Measurements from ENCODE around the gene ZDHHC16.

The ZDHHC16 gene

DNA sequence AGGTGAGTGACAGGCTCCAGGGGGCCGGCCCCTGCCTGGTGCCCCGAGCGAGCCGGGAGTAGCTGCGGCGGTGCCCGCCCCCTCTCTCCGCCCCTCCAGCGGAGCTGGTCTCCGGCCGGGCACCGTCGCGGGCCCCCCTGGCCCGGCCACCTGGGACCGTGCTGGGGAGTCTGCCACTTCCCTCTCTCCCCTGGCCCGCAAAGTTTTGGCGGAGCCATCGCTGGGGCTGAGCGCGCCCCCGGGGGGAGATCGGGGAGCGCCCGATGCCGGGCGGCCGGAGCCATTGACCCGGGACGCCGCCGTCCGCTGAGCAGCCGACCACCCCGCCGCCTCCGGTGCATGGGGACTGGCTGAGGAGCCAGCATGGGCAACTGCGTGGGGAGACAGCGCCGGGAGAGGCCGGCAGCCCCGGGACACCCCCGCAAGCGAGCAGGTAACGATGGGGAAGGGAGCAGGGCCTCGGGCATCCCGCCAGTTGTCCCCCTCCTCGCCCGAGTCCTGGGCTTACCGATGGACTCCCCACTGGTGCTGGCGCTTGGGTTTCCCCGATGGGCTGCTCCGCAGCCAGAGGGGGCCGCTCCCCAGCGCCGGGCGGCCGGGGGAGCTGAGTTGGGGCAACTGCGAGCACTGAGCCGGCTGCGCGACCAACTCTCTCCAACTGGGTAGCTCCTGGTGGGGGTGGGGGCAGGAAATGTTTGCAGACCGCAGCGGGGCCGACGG is 53.0 kb downstream of the ZDHHC16 start, which contains the start of gene UBTD1 (continued):
- TF ChIP-seq ZNF558 (tag by site-specific recombination; IDR thresholded peaks at IDR 0.05) (no peak), ZFP37 (tag by site-specific recombination; IDR thresholded peaks at IDR 0.05) (peak; percentile 41; the same call in 1 of the 2 replicates), ZNF366 (tag by site-specific recombination; conservative IDR thresholded peaks at IDR 0.05) (no peak), KLF8 (tag by site-specific recombination; IDR thresholded peaks at IDR 0.05) (no peak), ZNF560 (tag by site-specific recombination; IDR thresholded peaks at IDR 0.05; ENCODE audit: borderline replicate concordance) (no peak), ZFP69B (tag by site-specific recombination; IDR thresholded peaks at IDR 0.05) (no peak), ZNF16 (tag by site-specific recombination; IDR thresholded peaks at IDR 0.05; ENCODE audit: low read depth) (no peak), ZNF423 (tag by site-specific recombination; IDR thresholded peaks at IDR 0.05) (peak; percentile 68; the same call in 1 of the 2 replicates), ZNF530 (tag by site-specific recombination; IDR thresholded peaks at IDR 0.05; ENCODE audit: low read depth) (no peak), ZBTB21 (tag by site-specific recombination; IDR thresholded peaks at IDR 0.05) (no peak), ZNF404 (tag by site-specific recombination; IDR thresholded peaks at IDR 0.05) (no peak), OSR2 (tag by site-specific recombination; IDR thresholded peaks at IDR 0.05) (no peak), ZNF175 (tag by site-specific recombination; IDR thresholded peaks at IDR 0.05) (no peak), ZNF19 (tag by site-specific recombination; IDR thresholded peaks at IDR 0.05; ENCODE audit: low read depth) (no peak), ZNF214 (tag by site-specific recombination; IDR thresholded peaks at IDR 0.05; ENCODE audit: borderline replicate concordance) (no peak), ZNF561 (tag by site-specific recombination; IDR thresholded peaks at IDR 0.05; ENCODE audit: borderline replicate concordance) (peak; percentile 68), GLI4 (tag by site-specific recombination; IDR thresholded peaks at IDR 0.05) (no peak), KLF9 (tag by site-specific recombination; IDR thresholded peaks at IDR 0.05; ENCODE audit: low read depth) (peak; percentile 2; the same call in 1 of the 2 replicates), ZNF76 (tag by site-specific recombination; IDR thresholded peaks at IDR 0.05; ENCODE audit: borderline replicate concordance, low read depth) (no peak), BCL11A (tag by site-specific recombination; IDR thresholded peaks at IDR 0.05; ENCODE audit: low read depth) (no peak), HOXA7 (CRISPR knock-in tag; IDR thresholded peaks at IDR 0.05; ENCODE audit: borderline replicate concordance) (no peak), OVOL3 (tag by site-specific recombination; IDR thresholded peaks at IDR 0.05) (no peak), SCRT2 (tag by site-specific recombination; IDR thresholded peaks at IDR 0.05) (no peak), ZNF658 (tag by site-specific recombination; IDR thresholded peaks at IDR 0.05) (no peak), ZNF626 (tag by site-specific recombination; IDR thresholded peaks at IDR 0.05) (no peak)
- TF ChIP-seq, protein P1, sequence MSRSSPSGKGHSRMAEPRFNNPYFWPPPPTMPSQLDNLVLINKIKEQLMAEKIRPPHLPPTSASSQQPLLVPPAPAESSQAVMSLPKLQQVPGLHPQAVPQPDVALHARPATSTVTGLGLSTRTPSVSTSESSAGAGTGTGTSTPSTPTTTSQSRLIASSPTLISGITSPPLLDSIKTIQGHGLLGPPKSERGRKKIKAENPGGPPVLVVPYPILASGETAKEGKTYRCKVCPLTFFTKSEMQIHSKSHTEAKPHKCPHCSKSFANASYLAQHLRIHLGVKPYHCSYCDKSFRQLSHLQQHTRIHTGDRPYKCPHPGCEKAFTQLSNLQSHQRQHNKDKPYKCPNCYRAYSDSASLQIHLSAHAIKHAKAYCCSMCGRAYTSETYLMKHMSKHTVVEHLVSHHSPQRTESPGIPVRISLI (tag by site-specific recombination; IDR thresholded peaks at IDR 0.05): no peak
- TF ChIP-seq, protein P2, sequence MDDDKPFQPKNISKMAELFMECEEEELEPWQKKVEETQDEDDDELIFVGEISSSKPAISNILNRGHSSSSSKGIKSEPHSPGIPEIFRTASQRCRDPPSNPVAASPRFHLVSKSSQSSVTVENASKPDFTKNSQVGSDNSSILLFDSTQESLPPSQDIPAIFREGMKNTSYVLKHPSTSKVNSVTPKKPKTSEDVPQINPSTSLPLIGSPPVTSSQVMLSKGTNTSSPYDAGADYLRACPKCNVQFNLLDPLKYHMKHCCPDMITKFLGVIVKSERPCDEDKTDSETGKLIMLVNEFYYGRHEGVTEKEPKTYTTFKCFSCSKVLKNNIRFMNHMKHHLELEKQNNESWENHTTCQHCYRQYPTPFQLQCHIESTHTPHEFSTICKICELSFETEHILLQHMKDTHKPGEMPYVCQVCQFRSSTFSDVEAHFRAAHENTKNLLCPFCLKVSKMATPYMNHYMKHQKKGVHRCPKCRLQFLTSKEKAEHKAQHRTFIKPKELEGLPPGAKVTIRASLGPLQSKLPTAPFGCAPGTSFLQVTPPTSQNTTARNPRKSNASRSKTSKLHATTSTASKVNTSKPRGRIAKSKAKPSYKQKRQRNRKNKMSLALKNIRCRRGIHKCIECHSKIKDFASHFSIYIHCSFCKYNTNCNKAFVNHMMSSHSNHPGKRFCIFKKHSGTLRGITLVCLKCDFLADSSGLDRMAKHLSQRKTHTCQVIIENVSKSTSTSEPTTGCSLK (tag by site-specific recombination; IDR thresholded peaks at IDR 0.05): no peak
- TF ChIP-seq, protein P3, sequence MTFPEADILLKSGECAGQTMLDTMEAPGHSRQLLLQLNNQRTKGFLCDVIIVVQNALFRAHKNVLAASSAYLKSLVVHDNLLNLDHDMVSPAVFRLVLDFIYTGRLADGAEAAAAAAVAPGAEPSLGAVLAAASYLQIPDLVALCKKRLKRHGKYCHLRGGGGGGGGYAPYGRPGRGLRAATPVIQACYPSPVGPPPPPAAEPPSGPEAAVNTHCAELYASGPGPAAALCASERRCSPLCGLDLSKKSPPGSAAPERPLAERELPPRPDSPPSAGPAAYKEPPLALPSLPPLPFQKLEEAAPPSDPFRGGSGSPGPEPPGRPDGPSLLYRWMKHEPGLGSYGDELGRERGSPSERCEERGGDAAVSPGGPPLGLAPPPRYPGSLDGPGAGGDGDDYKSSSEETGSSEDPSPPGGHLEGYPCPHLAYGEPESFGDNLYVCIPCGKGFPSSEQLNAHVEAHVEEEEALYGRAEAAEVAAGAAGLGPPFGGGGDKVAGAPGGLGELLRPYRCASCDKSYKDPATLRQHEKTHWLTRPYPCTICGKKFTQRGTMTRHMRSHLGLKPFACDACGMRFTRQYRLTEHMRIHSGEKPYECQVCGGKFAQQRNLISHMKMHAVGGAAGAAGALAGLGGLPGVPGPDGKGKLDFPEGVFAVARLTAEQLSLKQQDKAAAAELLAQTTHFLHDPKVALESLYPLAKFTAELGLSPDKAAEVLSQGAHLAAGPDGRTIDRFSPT (tag by site-specific recombination; IDR thresholded peaks at IDR 0.05): no peak
- TF ChIP-seq, protein P4, sequence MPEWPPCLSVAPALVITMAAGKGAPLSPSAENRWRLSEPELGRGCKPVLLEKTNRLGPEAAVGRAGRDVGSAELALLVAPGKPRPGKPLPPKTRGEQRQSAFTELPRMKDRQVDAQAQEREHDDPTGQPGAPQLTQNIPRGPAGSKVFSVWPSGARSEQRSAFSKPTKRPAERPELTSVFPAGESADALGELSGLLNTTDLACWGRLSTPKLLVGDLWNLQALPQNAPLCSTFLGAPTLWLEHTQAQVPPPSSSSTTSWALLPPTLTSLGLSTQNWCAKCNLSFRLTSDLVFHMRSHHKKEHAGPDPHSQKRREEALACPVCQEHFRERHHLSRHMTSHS (tag by site-specific recombination; IDR thresholded peaks at IDR 0.05): no peak
- TF ChIP-seq, protein P5, sequence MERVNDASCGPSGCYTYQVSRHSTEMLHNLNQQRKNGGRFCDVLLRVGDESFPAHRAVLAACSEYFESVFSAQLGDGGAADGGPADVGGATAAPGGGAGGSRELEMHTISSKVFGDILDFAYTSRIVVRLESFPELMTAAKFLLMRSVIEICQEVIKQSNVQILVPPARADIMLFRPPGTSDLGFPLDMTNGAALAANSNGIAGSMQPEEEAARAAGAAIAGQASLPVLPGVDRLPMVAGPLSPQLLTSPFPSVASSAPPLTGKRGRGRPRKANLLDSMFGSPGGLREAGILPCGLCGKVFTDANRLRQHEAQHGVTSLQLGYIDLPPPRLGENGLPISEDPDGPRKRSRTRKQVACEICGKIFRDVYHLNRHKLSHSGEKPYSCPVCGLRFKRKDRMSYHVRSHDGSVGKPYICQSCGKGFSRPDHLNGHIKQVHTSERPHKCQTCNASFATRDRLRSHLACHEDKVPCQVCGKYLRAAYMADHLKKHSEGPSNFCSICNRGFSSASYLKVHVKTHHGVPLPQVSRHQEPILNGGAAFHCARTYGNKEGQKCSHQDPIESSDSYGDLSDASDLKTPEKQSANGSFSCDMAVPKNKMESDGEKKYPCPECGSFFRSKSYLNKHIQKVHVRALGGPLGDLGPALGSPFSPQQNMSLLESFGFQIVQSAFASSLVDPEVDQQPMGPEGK (tag by site-specific recombination; IDR thresholded peaks at IDR 0.05): peak; percentile 89
